ENCODE measurements around the gene AGA.
A peak's percentile ranks its signal among the peaks of the same experiment; 100 is the strongest.

The AGA gene

DNA sequence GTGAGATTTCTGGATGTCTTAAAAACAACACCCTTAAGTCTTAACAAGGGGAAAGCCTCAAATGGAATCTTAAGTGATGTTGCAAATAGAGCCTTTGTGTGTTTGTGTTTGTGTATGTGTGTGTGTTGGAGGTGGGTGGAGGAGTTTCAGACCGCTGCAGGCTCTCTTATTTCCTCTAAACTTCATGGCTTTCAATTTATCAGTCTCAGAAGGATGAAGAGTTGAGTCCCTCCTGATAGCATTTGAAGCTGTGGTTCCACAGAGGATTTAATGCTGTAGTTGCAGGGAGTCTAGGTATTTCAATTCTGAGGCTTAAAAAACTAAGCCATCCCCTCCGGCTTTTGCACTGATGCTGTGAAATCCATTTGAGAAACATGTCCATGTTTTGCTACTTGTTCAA lies 4.3 kb upstream of the AGA start:
- DNase-seq = no peak

DNA sequence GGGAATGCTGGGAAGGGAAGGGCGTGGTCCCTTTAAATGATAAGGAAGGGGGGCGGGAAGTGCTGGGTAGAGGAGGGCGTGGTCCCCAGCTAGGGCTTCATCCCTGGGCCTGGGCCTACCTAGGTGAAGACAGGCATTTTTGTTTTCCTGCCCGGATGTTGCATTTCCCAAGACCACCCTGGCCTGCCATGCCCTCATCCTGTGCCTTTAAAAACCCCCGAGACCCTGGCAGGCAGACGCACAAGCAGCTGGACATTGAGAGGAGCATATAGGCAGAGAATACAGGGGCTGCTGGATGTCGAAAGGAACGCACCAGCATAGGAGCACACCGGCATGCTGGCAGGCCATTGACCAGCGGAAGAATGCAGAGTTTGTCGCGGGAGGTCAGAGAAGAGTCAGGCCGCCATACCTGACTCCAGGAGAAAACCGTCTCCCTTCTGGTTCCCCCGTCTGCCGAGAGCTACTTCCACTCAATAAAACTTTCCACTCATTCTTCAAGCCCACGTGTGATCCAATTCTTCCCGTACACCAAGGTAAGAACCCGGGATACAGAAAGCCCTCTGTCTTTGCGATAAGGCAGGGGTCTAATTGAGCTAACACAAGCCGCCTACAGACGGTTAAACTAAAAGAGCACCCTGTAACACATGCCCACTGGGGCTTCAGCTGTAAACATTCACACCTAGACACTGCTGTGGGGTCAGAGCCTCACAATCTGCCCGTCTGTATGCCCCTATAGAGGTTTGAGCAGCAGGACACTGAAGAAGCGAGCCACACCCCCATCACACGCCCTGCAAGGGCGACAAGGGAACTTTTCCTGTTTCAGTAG lies 2.9 kb upstream of the AGA start:
- no peak for DNase-seq

DNA sequence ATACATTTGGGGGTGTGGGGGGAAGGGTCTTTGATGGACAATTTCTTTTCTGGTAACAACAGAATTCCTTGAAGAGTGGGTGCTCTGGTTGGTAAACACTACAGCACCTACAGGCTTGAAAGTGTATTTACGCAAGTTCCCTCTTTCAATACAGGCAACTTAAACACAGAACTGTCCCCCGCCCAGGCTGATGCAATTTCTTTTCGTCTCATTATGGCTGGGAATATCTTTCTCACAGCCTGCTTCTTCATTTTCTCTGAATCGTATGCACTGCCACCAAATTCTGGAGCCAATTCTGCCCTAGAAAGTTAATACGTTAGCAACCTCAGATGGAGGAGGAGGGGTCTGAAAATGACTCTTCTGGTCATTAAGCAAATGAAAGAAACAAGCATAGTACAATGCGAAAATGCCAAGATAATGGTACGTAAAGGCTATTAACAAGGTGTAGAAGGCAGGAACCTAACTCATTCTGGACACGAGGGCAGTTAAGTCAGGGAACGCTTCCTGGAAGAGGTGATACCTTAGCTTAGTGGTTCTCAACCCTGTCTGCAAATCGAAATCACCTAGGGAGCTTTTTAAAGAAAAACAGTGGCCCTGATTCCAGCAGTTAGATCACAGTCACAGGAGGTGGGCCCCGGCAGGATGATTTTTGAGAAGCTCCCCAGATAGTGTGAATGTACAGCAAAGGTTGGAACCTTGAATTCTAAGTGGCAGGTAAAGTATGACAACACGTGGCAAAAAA lies 1.0 kb downstream of the AGA start:
- no peak for DNase-seq

DNA sequence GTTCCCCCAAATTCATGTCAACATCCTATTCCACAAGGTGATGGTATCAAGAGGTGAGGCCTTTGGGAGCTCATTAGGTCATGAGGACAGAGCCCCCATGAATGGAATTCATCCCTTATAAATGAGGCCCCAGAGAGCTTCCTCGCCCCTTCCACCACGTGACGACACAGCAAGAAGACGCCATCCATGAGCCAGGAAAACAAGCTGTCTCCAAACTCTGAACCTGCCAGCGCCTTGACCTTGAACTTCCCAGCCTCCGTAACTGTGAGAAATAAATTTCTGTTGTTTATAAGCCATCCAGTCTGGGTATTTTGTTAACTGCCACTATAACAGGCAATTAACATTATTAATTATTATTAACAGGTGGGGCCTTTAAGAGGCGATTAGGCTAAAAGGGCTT lies 5.8 kb downstream of the AGA start:
- DNase-seq = no peak

DNA sequence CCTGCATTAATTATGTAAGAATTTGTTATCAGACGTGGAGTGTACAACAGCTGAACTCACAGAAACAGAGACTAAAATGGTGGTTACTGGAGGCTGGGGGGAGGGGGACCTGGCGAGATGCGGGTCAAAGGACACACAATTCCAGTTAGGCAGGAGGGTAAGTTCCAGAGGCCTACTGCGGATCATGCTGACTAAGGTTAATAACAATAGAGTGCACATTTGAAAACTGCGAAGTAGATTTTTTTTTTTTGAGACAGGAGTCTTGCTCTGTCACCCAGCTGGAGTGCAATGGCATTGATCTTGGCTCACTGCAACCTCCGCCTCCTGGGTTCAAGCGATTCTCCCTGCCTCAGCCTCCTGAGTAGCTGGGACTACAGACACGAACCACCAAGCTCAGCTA lies 7.6 kb downstream of the AGA start:
- DNase-seq = no peak

DNA sequence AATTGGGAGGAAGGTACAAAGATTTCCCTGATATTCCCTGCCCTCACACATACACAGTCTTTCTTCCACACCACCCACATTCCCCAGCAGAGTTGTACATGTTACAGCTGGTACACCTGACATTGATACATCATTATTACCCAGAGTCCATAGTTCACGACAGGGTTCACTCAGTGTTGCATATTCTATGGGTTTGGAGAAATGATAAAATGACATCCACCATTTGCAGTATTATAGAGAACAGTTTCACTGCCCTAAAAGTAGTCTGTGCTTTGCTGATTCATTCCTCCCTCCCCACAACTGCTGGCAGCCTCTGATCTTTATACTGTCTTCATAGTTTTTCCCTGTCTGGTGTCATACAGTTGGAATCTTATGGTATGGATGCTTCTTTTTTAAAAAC lies 15.0 kb downstream of the AGA start:
- DNase-seq = no peak

DNA sequence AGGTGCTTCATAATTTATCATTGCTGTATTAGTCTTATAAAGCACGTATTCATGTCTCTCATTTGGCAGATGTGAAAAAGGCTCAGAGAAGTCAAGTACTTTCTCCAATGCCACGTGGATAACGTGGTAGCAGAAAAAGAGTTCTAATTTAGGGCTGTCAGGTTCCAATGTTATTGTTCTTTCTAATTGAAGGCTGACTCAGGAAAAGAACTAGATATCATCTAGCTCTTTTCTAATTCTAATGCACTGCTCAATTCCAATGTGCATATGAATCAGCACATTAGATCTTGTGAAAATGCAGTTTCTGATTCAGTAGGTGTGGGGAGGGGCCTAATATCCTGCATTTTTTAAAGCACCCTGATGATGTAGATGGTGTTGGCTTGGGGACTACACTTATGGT lies 22.8 kb downstream of the AGA start:
- DNase-seq = no peak

DNA sequence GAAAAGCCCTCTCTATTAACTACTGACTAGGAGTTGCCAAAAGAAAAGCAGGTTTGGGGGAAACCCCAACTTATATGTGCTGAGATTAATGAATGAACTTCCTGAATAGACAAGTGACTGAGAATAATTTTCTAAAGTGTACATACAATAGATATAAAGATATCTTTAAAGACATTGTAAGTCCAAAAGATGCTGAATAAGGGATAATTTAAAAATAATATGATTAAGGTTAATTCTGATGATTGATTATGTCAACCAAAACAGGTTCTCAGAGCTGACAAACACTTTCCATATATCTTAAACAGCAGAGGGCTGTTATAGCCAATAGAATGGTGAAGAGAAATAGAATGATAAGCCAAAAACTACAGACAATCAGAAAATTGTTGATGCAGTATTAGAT lies 28.6 kb downstream of the AGA start:
- DNase-seq = no peak

DNA sequence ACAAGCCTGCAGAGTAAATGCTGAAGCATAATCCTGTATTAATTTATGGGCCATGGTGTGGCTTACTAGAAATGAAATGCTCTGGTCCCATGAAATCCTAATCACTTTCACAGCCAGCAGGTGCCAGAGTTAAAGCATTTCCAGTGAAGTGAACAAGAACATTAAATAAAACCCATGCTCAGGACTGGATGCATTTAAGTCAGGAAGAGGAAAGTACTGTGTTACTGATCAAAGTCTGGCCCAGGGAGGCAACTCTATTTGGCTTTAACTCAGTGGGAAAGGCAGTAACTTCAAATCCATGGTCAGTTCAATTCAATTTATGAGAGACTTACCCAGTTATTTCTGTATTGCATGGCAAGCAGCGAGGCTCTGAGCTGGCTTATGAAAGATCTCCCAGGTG lies 29.2 kb downstream of the AGA start:
- DNase-seq = no peak

DNA sequence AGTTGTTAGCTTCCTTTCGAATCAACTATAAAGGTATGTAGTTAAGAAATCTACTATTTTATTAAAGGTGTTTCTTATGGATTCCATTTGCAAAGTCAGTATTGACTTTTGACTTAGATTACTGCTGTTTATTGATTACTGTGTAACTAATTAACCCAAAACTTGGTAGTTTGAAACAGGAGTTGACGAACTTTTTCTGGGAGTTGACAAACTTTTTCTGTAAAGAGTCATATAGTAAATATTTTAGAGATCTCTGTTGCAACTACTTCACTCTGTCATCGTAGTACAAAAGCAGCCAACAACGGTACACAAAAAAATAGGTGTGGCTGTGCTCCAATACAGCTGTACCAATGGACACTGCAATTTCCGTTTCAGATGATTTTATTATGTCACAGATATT lies 30.2 kb downstream of the AGA start:
- no peak for DNase-seq

DNA sequence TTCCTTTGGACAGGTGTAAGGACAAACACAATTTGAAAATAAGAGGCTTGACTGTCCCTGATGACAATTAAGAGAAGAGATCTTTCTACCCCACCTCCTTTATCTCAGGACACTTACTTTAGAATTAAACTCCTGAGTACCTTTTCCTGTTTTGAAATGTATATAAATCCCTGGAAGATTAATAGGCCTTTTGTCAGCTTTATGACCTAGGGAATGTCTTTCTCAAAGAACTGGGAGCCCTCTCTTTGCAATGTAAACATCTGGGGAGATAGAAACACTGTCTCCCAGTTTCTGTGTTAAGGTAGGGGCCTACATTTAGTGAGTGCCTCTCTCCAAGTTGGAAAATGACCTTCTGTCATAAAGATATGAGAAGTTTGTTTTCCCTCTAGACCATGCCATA lies 31.7 kb downstream of the AGA start:
- peak; percentile 54 for DNase-seq

DNA sequence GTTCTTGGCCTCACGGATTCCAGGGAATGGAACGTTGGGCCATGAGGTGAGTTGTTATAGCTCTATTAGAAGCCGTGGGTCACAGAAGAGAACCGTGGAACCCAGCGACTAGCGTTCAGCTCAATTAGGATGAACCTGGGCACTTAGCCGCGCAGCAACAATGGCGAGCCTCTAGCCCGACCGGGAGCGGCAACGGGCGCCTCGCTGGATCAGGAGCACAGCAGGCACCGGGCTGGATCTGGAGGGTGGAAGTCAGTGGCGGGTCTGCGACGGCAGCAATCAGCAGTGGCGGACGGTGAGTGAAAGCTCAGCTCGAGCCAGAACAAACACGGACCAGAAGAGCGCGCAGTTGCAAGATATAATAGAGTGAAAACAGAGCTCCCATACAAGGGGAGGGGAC lies 34.2 kb downstream of the AGA start:
- no peak for DNase-seq

DNA sequence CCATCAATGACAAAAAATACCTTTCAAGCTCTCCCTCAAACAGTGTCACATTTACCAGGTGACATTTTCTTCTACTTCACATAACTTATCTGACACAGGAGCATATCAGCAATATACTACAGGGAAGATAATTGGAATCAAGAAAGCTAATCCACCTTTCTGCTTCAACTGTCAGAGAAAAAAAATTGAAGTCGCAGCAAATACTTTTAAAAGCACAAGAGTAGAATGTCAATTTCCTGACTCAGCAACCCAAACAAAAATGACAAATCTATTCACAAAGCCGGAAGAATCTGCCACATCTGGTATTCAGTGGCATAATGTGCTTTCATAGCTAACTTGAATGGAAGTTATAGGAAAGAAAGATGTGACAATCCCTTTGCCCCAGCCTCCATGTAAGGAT lies 36.7 kb downstream of the AGA start:
- DNase-seq = no peak

DNA sequence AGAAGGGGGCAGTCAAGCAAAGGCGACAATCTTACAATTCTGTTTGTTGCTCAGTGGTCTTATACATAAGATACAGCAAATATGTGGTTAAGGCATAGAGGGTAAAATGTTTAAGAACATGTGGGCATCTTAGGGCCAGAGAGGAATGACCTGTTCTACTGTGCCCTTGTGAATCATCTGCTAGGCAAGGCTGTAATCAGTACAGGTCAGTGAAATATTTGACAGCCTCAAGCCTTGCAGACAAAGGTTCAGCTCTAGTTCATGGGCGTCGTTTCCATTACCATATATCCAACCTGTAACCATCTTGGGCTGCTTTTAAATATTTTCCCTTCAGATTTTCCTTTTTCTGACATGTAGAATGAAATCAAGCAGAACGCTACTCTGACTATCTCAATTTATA lies 37.3 kb downstream of the AGA start:
- no peak for DNase-seq

DNA sequence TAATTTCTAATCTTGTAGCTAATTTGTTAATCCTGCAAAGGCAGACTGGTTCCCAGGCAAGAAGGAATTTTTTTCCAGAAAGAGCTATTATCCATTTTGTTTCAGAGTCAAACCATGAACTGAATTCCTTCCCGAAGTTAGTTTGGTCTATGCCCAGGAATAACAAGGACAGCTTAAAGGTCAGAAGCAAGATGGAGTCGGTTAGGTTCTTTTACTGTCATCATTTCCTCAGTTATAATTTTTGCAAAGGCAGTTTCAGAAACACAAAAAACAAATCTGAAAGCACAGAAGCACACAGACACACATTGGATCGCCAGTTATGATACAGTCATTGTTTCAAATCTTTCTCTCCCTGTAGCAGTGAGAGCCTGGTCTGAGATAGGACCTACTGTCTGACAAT lies 37.9 kb downstream of the AGA start:
- no peak for DNase-seq

DNA sequence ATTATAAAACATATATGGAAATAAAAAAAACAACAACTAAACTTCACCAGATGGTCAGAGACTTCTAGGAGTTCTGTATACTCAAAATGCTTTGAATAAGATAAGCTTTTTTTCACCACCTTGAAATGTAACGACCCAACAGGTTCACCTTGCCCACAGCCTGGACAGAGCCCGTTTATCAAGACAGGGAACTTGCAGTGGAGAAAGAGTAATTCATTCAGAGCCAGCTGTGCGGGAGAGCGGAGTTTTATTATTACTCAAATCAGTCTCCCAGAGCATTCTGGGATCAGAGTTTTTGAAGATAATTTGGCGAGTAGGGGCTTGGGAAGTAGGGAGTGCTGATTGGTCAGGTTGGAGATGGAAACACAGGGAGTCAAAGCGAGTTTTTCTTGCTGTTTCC lies 38.5 kb downstream of the AGA start:
- DNase-seq = no peak

DNA sequence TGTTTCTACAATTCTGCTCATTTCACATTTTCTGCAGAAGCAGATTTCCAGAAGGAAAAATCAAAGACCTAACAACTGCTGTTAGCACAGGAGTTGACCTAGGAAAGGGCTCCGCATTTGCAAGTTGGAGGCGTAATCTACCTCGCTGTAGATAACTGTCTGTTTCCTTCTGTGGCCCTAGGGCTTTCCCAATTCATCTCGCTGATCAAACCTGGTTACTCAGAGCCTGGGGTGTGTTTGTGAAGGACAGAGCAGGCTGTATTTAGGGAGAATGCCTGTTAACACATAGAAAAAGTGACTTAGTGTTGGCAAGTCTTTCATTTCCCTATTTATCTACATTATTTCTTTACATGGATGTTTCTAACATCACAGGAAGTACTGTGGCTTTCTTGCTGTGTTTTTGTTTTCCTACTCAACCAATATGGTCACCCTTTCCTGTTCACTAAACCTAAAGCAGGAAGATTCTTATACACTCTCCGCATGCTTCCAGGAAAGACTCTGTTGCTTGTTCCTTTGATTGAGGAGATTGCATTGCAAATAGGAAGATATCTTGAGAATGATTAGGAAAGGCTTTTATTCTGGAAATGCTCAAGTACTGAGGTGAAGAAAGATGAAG lies 40.5 kb downstream of the AGA start:
- DNase-seq = no peak

DNA sequence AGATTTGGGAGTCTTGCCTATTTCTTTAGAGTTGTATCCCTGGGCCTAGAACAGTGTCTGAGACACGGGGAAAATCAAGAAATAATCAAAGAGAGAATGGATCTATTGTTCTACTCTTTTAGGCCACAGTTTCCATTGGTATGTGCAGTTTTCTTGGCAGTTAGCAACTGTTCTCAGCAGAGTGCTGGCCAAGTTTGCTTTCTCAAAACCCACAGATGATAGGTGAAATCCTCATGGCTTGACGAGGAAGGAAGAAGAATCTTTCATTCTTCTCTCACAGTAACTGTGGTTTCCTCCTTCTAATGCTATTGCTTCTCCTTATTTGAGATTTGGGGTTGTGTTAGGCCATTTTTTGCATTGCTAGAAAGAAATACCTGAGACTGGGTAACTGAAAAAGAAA lies 42.2 kb downstream of the AGA start:
- no peak for DNase-seq

DNA sequence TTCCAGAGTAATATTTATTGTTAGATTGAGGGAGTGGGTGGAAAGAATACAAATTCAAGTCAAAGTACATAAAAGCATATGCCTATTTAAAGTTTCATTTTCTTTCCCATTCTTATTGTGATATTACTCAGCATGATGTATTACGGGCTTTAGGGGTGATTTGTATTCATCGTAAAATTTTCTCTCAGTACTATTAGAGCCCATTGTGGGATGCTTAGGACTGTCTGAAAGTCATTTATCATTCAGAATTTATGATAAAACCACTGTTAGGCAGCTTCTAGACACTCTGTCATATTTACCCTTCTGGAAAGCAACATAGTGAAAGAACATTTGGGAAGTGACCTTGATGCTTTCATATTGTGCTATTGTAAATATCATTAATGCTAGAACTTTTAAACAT lies 45.9 kb downstream of the AGA start:
- no peak for DNase-seq

DNA sequence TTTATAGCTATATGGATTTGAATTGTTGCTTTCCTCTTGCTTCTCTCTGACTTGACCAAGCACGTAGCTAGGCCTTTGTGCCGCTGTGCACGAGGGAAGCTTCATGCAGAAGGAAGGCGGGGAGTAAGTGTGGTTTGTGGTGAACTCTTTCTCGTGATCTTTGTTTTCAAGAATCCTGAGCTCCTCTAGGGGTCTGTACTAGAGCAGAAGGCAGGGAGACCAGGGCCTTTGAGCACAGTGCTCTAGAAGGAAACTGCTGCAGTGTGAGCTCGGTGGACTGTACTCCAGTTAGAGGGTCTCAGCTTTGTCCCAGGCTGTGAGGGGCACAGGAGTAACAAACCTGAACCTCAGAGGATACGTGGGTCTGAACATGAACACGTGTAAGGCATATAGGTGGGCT lies 49.0 kb downstream of the AGA start:
- no peak for DNase-seq

DNA sequence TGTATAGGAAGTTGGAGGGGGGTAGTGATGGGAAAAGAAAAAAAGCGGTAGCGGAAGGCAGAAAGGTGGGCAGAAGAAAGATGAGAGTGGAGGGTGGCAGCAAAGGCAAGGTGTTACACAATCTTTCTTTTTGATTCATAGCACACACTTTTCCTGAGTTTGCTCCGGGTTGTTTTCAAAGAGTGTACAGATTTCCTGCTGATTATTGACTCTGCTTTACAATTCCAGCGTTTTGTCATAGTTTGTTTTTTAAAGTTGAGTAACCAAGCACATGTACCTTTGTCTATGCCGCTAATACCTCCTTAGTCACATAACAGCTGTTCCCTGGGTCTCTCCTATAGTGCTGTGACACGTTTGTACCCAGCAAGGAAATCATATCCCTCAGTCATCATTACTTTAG lies 50.3 kb downstream of the AGA start:
- DNase-seq = no peak

DNA sequence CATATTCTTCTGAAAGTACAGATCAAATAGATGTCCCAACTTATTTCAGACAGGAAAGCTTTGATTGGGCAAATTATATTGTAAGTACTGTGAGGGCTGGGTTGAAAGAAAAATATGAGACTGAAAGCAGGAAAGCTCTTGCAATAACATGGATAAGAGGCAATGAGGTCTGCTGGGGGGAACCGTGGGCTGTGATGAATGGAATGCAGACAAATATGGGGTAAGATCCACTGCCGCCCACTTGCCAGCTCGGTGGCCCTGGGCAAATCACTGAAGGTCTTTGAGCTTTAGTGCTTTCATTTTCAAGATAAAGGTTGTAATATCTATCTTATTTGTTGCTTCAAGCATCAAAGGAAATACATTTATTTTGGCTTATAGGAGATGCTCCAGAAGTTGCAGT lies 51.0 kb downstream of the AGA start:
- no peak for DNase-seq

DNA sequence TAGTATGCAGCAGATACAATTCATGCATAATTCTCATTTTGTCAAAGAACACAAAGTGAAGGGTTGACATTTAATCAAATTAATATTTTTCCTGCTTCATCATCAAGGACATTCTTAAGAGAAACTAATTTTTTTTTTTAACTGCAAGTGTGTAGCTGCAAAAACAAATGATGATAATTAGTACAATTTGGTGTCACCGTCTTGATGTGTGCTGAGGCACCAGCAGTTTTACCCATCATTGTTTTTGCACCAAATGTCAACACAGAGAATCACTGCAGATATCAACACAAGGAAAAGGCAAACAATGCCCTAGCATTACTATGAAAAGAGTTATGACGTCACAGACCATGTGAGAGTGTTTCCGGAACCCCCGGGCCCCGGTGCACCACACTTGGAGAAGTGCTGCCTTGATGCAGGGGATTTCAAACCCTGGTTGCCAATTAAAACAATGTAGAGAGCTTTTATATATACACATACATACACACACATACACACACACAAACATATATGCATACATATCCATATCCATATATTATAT lies 55.9 kb downstream of the AGA start:
- no peak for DNase-seq

Data from DMS153 (cell line).